ENCODE data around the gene PAWR. TPM values are rescaled to one million over a fixed set of nuclear protein-coding genes. Genes with fewer than 3 reads are reported as not detected.
A peak's percentile ranks its signal among the peaks of the same experiment; 100 is the strongest.
"Not testable (repeated sequence)": the region's sequence is repeated elsewhere in the genome, so short reads cannot be mapped to it uniquely, and the experiment has no call there.

The PAWR gene
- total RNA-seq, 1 donor from 2014 or later = 204 TPM

- Mint-ChIP-seq H3K27me3 (ENCODE audit: low read depth, unreplicated experiment) (no peaks in the 10 kb centered on the region), H3K9me3 (ENCODE audit: unreplicated experiment) (no peaks in the 10 kb centered on the region), H3K36me3 (ENCODE audit: low read depth, unreplicated experiment) (peaks cover 4% of the 10 kb centered on the region), H3K27ac (ENCODE audit: unreplicated experiment) (no peak overlapping the region), H3K4me1 (ENCODE audit: low read depth, unreplicated experiment) (peaks cover 20% of the 10 kb centered on the region), H3K4me3 (ENCODE audit: unreplicated experiment) (peak overlapping the region; percentile 58)
- Histone ChIP-seq H3K27me3 (ENCODE audit: insufficient read depth, low read length) (no peaks in the 10 kb centered on the region), H3K4me2 (ENCODE audit: low read length) (peak overlapping the region; percentile 89), H3K4me3 (ENCODE audit: insufficient read depth, low read depth, low read length) (peak overlapping the region; percentile 36), H3K27ac (ENCODE audit: low read depth, low read length) (peak overlapping the region; percentile 97), H3K79me2 (ENCODE audit: insufficient read depth, low read length) (peaks cover 100% of the 10 kb centered on the region), H3K4me1 (ENCODE audit: insufficient read depth, low read length) (peaks cover 29% of the 10 kb centered on the region), H2AFZ (ENCODE audit: low read depth, low read length) (no peak overlapping the region), H4K20me1 (ENCODE audit: insufficient read depth, low read length) (peaks cover 51% of the 10 kb centered on the region), H3K36me3 (ENCODE audit: insufficient read depth, low read length) (peaks cover 4% of the 10 kb centered on the region), H3K9ac (ENCODE audit: low read length) (peak overlapping the region; percentile 48), H3K9me3 (ENCODE audit: insufficient read depth, low read depth, low read length) (no peaks in the 10 kb centered on the region)
- no peak for FAIRE-seq
- no peak for TF ChIP-seq CTCF (IDR thresholded peaks at IDR 0.05; ENCODE audit: insufficient read depth, low read depth, low read length)
- no peak for TF ChIP-seq EZH2 (IDR thresholded peaks at IDR 0.05; ENCODE audit: insufficient read depth, low read length)
- peak; percentile 86 for DNase-seq (ENCODE audit: low read depth)
Measured at GRCh38 chr12:79685068-79685467, 5.7 kb downstream of the PAWR start.

GRCh38 chr12:79684338-79684737, 6.4 kb downstream of the PAWR start:
- H3K9me3 Mint-ChIP-seq (ENCODE audit: unreplicated experiment); H3K36me3 ChIP-seq (ENCODE audit: insufficient read depth, low read length); DNase-seq (ENCODE audit: low read depth); H3K9me3 ChIP-seq (ENCODE audit: insufficient read depth, low read depth, low read length); H3K27me3 ChIP-seq (ENCODE audit: insufficient read depth, low read length); H3K4me3 Mint-ChIP-seq (ENCODE audit: unreplicated experiment); FAIRE-seq; H3K27ac Mint-ChIP-seq (ENCODE audit: unreplicated experiment); H2AFZ ChIP-seq (ENCODE audit: low read depth, low read length); H3K27me3 Mint-ChIP-seq (ENCODE audit: low read depth, unreplicated experiment); H3K9ac ChIP-seq (ENCODE audit: low read length); H3K4me3 ChIP-seq (ENCODE audit: insufficient read depth, low read depth, low read length); H3K36me3 Mint-ChIP-seq (ENCODE audit: low read depth, unreplicated experiment): not testable (repeated sequence)
- H3K79me2 ChIP-seq (ENCODE audit: insufficient read depth, low read length) = peaks cover 100% of the 10 kb centered on the region
- H3K4me2 ChIP-seq (ENCODE audit: low read length) = peak overlapping the region; percentile 89
- peaks cover 57% of the 10 kb centered on the region for H4K20me1 ChIP-seq (ENCODE audit: insufficient read depth, low read length)
- H3K4me1 ChIP-seq (ENCODE audit: insufficient read depth, low read length) = peaks cover 29% of the 10 kb centered on the region
- H3K27ac ChIP-seq (ENCODE audit: low read depth, low read length) = peak overlapping the region; percentile 97
- peaks cover 27% of the 10 kb centered on the region for H3K4me1 Mint-ChIP-seq (ENCODE audit: low read depth, unreplicated experiment)

- TF ChIP-seq CTCF (IDR thresholded peaks at IDR 0.05; ENCODE audit: insufficient read depth, low read depth, low read length) (no peak), EZH2 (IDR thresholded peaks at IDR 0.05; ENCODE audit: insufficient read depth, low read length) (no peak)
- peaks cover 65% of the 10 kb centered on the region for H4K20me1 ChIP-seq (ENCODE audit: insufficient read depth, low read length)
- Mint-ChIP-seq H3K4me3 (ENCODE audit: unreplicated experiment) (no peak overlapping the region), H3K9me3 (ENCODE audit: unreplicated experiment) (no peaks in the 10 kb centered on the region), H3K36me3 (ENCODE audit: low read depth, unreplicated experiment) (peaks cover 1% of the 10 kb centered on the region), H3K27me3 (ENCODE audit: low read depth, unreplicated experiment) (no peaks in the 10 kb centered on the region), H3K4me1 (ENCODE audit: low read depth, unreplicated experiment) (peaks cover 31% of the 10 kb centered on the region), H3K27ac (ENCODE audit: unreplicated experiment) (no peak overlapping the region)
- H3K79me2 ChIP-seq (ENCODE audit: insufficient read depth, low read length) = peaks cover 100% of the 10 kb centered on the region
- H3K4me3 ChIP-seq (ENCODE audit: insufficient read depth, low read depth, low read length) = no peak overlapping the region
- no peak overlapping the region for H2AFZ ChIP-seq (ENCODE audit: low read depth, low read length)
- H3K9ac ChIP-seq (ENCODE audit: low read length) = no peak overlapping the region
- H3K4me1 ChIP-seq (ENCODE audit: insufficient read depth, low read length) = peaks cover 29% of the 10 kb centered on the region
- FAIRE-seq (no peak), DNase-seq (ENCODE audit: low read depth) (no peak)
- no peak overlapping the region for H3K4me2 ChIP-seq (ENCODE audit: low read length)
- H3K27me3 ChIP-seq (ENCODE audit: insufficient read depth, low read length) = no peaks in the 10 kb centered on the region
- H3K9me3 ChIP-seq (ENCODE audit: insufficient read depth, low read depth, low read length) = no peaks in the 10 kb centered on the region
- H3K36me3 ChIP-seq (ENCODE audit: insufficient read depth, low read length) = peaks cover 7% of the 10 kb centered on the region
- no peak overlapping the region for H3K27ac ChIP-seq (ENCODE audit: low read depth, low read length)
Measured at GRCh38 chr12:79682593-79682992, 8.2 kb downstream of the PAWR start.
